Trophoblast cell (in vitro differentiated cells and primary cell): ENCODE measurements around the gene PAPOLB.
A peak's percentile ranks its signal among the peaks of the same experiment; 100 is the strongest.

Experiments used
- DNase-seq, 2 donors: peaks; one replicate each; pipeline ENCODE4 v3.0.0-alpha.2; 2016
- H2AFZ ChIP-seq: 2 replicates; pipeline ENCODE4 v1.6.1; 2013; ENCODE audit warnings: low read length, moderate library complexity, mild to moderate bottlenecking; ENCODE audit not compliant: insufficient read depth, poor library complexity
- H2AK5ac ChIP-seq: 2 replicates; pipeline ENCODE4 v1.6.1; 2013; ENCODE audit warnings: mild to moderate bottlenecking, low read length
- H2BK120ac ChIP-seq: 2 replicates; pipeline ENCODE4 v1.6.1; 2013; ENCODE audit warnings: low read length, mild to moderate bottlenecking, moderate library complexity; ENCODE audit not compliant: insufficient read depth, poor library complexity
- H2BK12ac ChIP-seq: 2 replicates; pipeline ENCODE4 v1.6.1; 2013; ENCODE audit warnings: mild to moderate bottlenecking, low read length, moderate library complexity
- H2BK5ac ChIP-seq: 2 replicates; pipeline ENCODE4 v1.6.1; 2013; ENCODE audit warnings: low read length, low read depth, moderate library complexity, mild to moderate bottlenecking; ENCODE audit not compliant: poor library complexity
- H3K14ac ChIP-seq: 2 replicates; pipeline ENCODE4 v1.6.1; 2013; ENCODE audit warnings: mild to moderate bottlenecking, low read length
- H3K18ac ChIP-seq: 2 replicates; pipeline ENCODE4 v1.6.1; 2013; ENCODE audit warnings: mild to moderate bottlenecking, low read length
- H3K23ac ChIP-seq: 2 replicates; pipeline ENCODE4 v1.6.1; 2013; ENCODE audit warnings: low read length
- H3K27ac ChIP-seq: 2 replicates; pipeline ENCODE4 v1.5.1; 2013; ENCODE audit warnings: low read depth, mild to moderate bottlenecking, inconsistent platforms, low read length, moderate library complexity
- H3K27me3 ChIP-seq: 2 replicates; pipeline ENCODE4 v1.6.1; 2013; ENCODE audit warnings: inconsistent platforms, mild to moderate bottlenecking, low read length, moderate library complexity; ENCODE audit not compliant: insufficient read depth
- H3K36me3 ChIP-seq, 2 experiments: 1 replicate in 1 of 2; 2 replicates in 1 of 2; pipeline ENCODE4 v1.6.1; 2013; ENCODE audit warnings: low read length in 2 of 2, mild to moderate bottlenecking in 2 of 2, moderate library complexity in 1 of 2; ENCODE audit not compliant: insufficient read depth in 2 of 2, control insufficient read depth in 1 of 2
- H3K4ac ChIP-seq: 2 replicates; pipeline ENCODE4 v1.6.1; 2013; ENCODE audit warnings: low read depth, mild to moderate bottlenecking, low read length, moderate library complexity
- H3K4me1 ChIP-seq, 2 experiments: 1 replicate in 1 of 2; 2 replicates in 1 of 2; pipeline ENCODE4 v1.6.1; 2013; ENCODE audit warnings: low read length in 2 of 2, mild to moderate bottlenecking in 2 of 2, moderate library complexity in 1 of 2; ENCODE audit not compliant: insufficient read depth in 2 of 2, control insufficient read depth in 1 of 2
- H3K4me2 ChIP-seq: 2 replicates; pipeline ENCODE4 v1.6.1; 2013; ENCODE audit warnings: inconsistent platforms, mild to moderate bottlenecking, low read length, moderate library complexity
- H3K4me3 ChIP-seq: 2 replicates; pipeline ENCODE4 v1.5.1; 2013; ENCODE audit warnings: mild to moderate bottlenecking, low read depth, low read length, inconsistent platforms
- H3K79me1 ChIP-seq: one replicate; pipeline ENCODE4 v1.6.1; 2013; ENCODE audit warnings: low read length
- H3K79me2 ChIP-seq: 2 replicates; pipeline ENCODE4 v1.6.1; 2013; ENCODE audit warnings: low read length, mild to moderate bottlenecking; ENCODE audit not compliant: control insufficient read depth, insufficient read depth, poor library complexity
- H3K9ac ChIP-seq: 2 replicates; pipeline ENCODE4 v1.6.1; 2013; ENCODE audit warnings: mild to moderate bottlenecking, low read length
- H3K9me3 ChIP-seq: 2 replicates; pipeline ENCODE4 v1.6.1; 2013; ENCODE audit warnings: low read depth, mild to moderate bottlenecking, control low read depth, inconsistent platforms, low read length; ENCODE audit not compliant: insufficient read depth
- H4K12ac ChIP-seq: 2 replicates; pipeline ENCODE4 v1.6.1; 2013; ENCODE audit warnings: low read depth, mild to moderate bottlenecking, low read length, moderate library complexity
- H4K8ac ChIP-seq: 2 replicates; pipeline ENCODE4 v1.6.1; 2013; ENCODE audit warnings: low read depth, mild to moderate bottlenecking, low read length, moderate library complexity
- H4K91ac ChIP-seq: one replicate; pipeline ENCODE4 v1.6.1; 2013; ENCODE audit warnings: low read depth, mild to moderate bottlenecking, low read length, moderate library complexity
- WGBS: extraction: QIAGEN DNeasy Blood & Tissue Kit; methylation state at CpG from one replicate; pipeline ENCODE4 v1.1.7; 2013; ENCODE audit warnings: missing lambda C conversion rate; ENCODE audit not compliant: insufficient read length, insufficient coverage; ENCODE audit errors: extremely low coverage; 5-methylcytosine and 5-hydroxymethylcytosine counted together

PAPOLB gene

DNA sequence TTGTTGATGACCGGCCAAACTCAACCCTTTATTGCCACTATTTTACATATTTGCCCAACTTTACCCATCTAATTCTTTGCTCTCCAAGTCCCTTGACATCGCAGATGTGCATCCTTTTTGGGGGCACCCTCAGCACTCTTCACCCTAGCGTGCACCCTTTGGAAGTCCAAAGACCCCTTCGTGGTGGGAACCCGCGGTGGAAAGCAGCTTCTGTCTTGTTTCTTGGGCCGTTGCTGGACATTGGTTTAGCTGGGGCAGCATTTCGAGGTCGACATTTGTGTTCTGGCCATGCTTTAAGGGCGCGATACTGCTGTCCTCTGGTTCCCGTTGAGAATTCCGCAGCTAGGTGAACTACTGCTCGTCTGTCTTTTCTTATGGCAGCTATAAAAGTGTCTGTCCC lies 326 bp upstream of the PAPOLB start:
- no CpG with 5 or more reads among the region's 14 CpGs for WGBS
- Histone ChIP-seq H4K91ac (no peak overlapping the region), H3K79me2 (no peaks in the 10 kb centered on the region), H3K4me3 (no peak overlapping the region), H4K12ac (no peak overlapping the region), H3K4me2 (no peak overlapping the region), H3K18ac (no peak overlapping the region), H3K36me3 (no peaks in the 10 kb centered on the region), H3K14ac (no peak overlapping the region), H2BK120ac (no peak overlapping the region), H3K27me3 (no peaks in the 10 kb centered on the region), H3K9ac (no peak overlapping the region), H2BK5ac (no peak overlapping the region), H3K23ac (no peak overlapping the region), H2BK12ac (no peak overlapping the region), H3K27ac (no peak overlapping the region), H3K79me1 (no peaks in the 10 kb centered on the region), H3K4ac (no peak overlapping the region), H2AK5ac (no peak overlapping the region), H3K4me1 (no peaks in the 10 kb centered on the region), H2AFZ (no peak overlapping the region), H4K8ac (no peak overlapping the region), H3K9me3 (peaks cover 13% of the 10 kb centered on the region)
- no peak for DNase-seq

DNA sequence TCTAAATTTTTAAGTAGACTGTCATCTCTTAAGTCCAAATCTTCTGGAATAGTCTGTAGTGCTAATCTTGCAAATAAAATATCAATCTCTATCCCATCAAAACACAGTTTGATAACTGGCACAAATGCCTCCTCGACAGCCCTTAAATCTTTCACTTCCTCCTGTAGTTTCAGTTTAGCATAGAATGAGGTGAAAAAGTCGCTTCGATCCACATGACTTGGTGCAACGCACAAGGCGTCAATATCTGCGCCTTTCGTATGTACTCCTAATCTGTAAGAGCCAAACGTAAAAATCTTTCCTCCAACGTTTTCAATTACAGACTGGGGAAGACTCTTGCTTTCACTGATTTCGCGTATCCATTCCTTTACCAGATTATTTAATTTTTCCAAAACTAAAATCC lies 603 bp downstream of the PAPOLB start:
- H3K27me3 ChIP-seq = no peaks in the 10 kb centered on the region

DNA sequence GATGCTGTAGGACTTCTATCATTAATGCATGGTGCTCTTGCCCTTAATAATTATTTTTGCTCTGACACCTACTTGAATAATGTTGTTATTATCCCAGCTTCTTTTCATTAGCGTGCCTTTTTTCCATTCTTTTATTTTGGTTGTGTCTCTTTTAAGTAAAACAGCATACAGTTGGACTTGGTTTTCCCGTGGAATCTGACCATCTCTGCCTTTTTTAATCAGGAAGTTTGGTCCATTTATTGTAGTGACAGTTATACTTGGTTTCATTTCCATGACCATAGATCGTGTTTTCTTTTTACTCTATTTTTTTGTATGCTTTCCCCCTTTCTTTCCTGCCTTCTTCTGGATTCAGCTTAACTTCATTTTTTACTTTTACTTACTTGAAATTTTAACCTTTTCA lies 4.6 kb downstream of the PAPOLB start:
- no CpG with 5 or more reads among the region's 3 CpGs for WGBS
- H2BK12ac ChIP-seq = no peak overlapping the region
- no peak overlapping the region for H2BK120ac ChIP-seq
- H3K36me3 ChIP-seq = no peaks in the 10 kb centered on the region
- no peaks in the 10 kb centered on the region for H3K27me3 ChIP-seq
- no peak for DNase-seq
- H2AFZ ChIP-seq = no peak overlapping the region
- H3K9ac ChIP-seq = no peak overlapping the region
- no peak overlapping the region for H3K18ac ChIP-seq
- no peak overlapping the region for H3K4ac ChIP-seq
- peaks cover 6% of the 10 kb centered on the region for H3K9me3 ChIP-seq
- no peak overlapping the region for H3K4me2 ChIP-seq
- no peak overlapping the region for H3K14ac ChIP-seq
- H3K27ac ChIP-seq = no peak overlapping the region
- no peak overlapping the region for H4K91ac ChIP-seq
- H4K12ac ChIP-seq = no peak overlapping the region
- H3K23ac ChIP-seq = no peak overlapping the region
- no peaks in the 10 kb centered on the region for H3K79me1 ChIP-seq
- no peaks in the 10 kb centered on the region for H3K79me2 ChIP-seq
- H2BK5ac ChIP-seq = no peak overlapping the region
- no peak overlapping the region for H2AK5ac ChIP-seq
- no peak overlapping the region for H3K4me3 ChIP-seq
- H3K4me1 ChIP-seq = no peaks in the 10 kb centered on the region
- no peak overlapping the region for H4K8ac ChIP-seq

More for the DNA sequence above, 603 bp downstream of the PAPOLB start:
- H3K14ac ChIP-seq = no peak overlapping the region
- no peak overlapping the region for H4K91ac ChIP-seq
- H2BK120ac ChIP-seq = no peak overlapping the region
- peaks cover 6% of the 10 kb centered on the region for H3K9me3 ChIP-seq
- H4K12ac ChIP-seq = no peak overlapping the region
- H3K79me2 ChIP-seq = no peaks in the 10 kb centered on the region
- no peak overlapping the region for H3K4ac ChIP-seq
- no peak overlapping the region for H3K9ac ChIP-seq
- no peak overlapping the region for H3K27ac ChIP-seq
- H3K4me1 ChIP-seq = no peaks in the 10 kb centered on the region
- H2AFZ ChIP-seq = no peak overlapping the region
- H4K8ac ChIP-seq = no peak overlapping the region
- no peaks in the 10 kb centered on the region for H3K36me3 ChIP-seq
- no peak overlapping the region for H2BK5ac ChIP-seq
- H2BK12ac ChIP-seq = no peak overlapping the region
- no CpG with 5 or more reads among the region's 11 CpGs for WGBS
- H2AK5ac ChIP-seq = no peak overlapping the region
- DNase-seq = no peak
- no peak overlapping the region for H3K4me3 ChIP-seq
- H3K4me2 ChIP-seq = no peak overlapping the region
- H3K18ac ChIP-seq = no peak overlapping the region
- no peaks in the 10 kb centered on the region for H3K79me1 ChIP-seq
- no peak overlapping the region for H3K23ac ChIP-seq

DNA sequence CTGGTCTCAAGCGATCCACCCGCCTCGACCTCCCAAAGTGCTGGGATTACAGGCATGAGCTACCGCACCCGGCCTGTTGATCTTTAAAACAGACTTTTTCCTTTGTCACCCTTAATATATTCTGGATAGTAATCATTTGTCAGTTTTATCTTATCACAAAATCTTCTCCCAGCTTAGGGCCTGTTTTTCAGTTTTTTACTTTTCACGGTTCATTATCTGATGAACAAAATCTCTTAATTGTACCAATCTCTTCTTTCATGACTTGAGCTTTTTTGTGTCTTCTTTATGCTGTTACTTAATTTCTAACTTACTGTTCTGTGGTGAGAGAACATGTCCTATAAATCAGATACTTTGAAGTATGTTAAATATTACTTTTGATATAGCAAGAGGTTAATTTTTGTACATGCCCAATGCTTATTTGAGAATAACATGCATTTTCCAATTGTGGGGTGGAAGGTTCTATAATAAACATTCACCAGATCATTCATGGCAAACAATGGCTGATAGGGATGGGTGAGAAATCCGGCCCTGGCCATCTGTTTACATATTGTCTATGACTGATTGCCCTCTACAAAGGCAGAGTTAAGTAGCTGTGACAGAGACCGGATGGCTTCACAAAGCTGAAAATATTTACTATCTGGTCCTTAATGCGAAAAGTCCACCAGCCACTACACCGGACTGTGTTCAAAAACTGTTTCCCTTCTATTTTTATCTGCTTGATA lies 5.3 kb downstream of the PAPOLB start:
- H2AFZ ChIP-seq = no peak overlapping the region

More for the DNA sequence above, 5.3 kb downstream of the PAPOLB start:
- H3K9ac ChIP-seq = no peak overlapping the region
- no peak overlapping the region for H2AK5ac ChIP-seq
- H3K4me2 ChIP-seq = no peak overlapping the region
- no peak overlapping the region for H3K4ac ChIP-seq
- no peak overlapping the region for H4K91ac ChIP-seq
- H3K36me3 ChIP-seq = no peaks in the 10 kb centered on the region
- no peaks in the 10 kb centered on the region for H3K4me1 ChIP-seq
- H3K79me2 ChIP-seq = no peaks in the 10 kb centered on the region
- H3K14ac ChIP-seq = no peak overlapping the region
- WGBS = no CpG with 5 or more reads among the region's 10 CpGs
- no peaks in the 10 kb centered on the region for H3K27me3 ChIP-seq
- no peak overlapping the region for H2BK120ac ChIP-seq
- peak in 1 of 2 donors; percentile 26 for DNase-seq
- no peak overlapping the region for H3K27ac ChIP-seq
- no peaks in the 10 kb centered on the region for H3K79me1 ChIP-seq
- no peak overlapping the region for H4K8ac ChIP-seq
- H2BK12ac ChIP-seq = no peak overlapping the region
- no peak overlapping the region for H3K4me3 ChIP-seq
- no peak overlapping the region for H3K23ac ChIP-seq
- no peak overlapping the region for H3K18ac ChIP-seq
- H3K9me3 ChIP-seq = peaks cover under 1% of the 10 kb centered on the region
- H2BK5ac ChIP-seq = no peak overlapping the region
- no peak overlapping the region for H4K12ac ChIP-seq
